ENCODE measurements around the gene INPP5D.

DNA sequence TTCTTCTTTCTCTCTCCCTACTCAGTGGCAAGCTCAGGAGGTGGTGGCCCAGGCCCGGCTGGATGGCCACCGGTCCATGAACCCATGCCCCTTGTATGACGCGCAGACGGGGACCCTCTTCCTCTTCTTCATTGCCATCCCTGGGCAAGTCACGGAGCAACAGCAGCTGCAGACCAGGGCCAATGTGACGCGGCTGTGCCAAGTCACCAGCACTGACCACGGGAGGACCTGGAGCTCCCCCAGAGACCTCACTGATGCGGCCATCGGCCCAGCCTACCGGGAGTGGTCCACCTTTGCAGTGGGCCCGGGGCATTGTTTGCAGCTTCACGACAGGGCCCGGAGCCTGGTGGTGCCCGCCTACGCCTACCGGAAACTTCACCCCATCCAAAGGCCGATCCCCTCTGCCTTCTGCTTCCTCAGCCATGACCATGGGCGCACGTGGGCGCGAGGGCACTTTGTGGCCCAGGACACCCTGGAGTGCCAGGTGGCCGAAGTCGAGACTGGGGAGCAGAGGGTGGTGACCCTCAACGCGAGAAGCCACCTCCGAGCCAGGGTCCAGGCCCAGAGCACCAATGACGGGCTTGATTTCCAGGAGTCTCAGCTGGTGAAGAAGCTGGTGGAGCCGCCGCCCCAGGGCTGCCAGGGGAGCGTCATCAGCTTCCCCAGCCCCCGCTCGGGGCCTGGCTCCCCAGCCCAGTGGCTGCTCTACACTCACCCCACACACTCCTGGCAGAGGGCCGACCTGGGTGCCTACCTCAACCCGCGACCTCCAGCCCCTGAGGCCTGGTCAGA is 25.9 kb upstream of the INPP5D start:
- no peak for TF ChIP-seq CTCF (IDR thresholded peaks at IDR 0.05)
- TF ChIP-seq POLR2AphosphoS5 (IDR thresholded peaks at IDR 0.05; ENCODE audit: insufficient read depth in 1 of 2, low read depth in 1 of 2): no peak
